Airway epithelial cell (primary cell): ENCODE results near the gene ALDOC. TPM values are rescaled to one million over a fixed set of nuclear protein-coding genes. Genes with fewer than 3 reads are reported as not detected.

ENCODE experiments used
- total RNA-seq: library from RNA; depleted of rRNA; stranded (reverse); fragments of >200 nt; gene quantifications from 2 replicates; pipeline ENCODE4 v1.2.3, GENCODE V29; 2015

Gene ALDOC
- total RNA-seq, result 109 and 131 TPM in 2 replicates

GRCh38 chr17:28576758-28577465 lies at the start of gene ALDOC:
Gene ALDOC (minus strand): TSS chr17:28576895. CDS start chr17:28575532, 1,363 bp downstream.

GRCh38 chr17:28613931-28614381 lies 37.3 kb upstream of the ALDOC start, which contains the start of gene RSKR:
Gene RSKR (minus strand): TSS chr17:28614185. CDS start chr17:28614161, 24 bp downstream.

GRCh38 chr17:28598799-28599310 lies 22.2 kb upstream of the ALDOC start, which contains the start of gene SPAG5:
Gene SPAG5 (minus strand): TSS chr17:28599025. CDS start chr17:28598946, 79 bp downstream.

DNA sequence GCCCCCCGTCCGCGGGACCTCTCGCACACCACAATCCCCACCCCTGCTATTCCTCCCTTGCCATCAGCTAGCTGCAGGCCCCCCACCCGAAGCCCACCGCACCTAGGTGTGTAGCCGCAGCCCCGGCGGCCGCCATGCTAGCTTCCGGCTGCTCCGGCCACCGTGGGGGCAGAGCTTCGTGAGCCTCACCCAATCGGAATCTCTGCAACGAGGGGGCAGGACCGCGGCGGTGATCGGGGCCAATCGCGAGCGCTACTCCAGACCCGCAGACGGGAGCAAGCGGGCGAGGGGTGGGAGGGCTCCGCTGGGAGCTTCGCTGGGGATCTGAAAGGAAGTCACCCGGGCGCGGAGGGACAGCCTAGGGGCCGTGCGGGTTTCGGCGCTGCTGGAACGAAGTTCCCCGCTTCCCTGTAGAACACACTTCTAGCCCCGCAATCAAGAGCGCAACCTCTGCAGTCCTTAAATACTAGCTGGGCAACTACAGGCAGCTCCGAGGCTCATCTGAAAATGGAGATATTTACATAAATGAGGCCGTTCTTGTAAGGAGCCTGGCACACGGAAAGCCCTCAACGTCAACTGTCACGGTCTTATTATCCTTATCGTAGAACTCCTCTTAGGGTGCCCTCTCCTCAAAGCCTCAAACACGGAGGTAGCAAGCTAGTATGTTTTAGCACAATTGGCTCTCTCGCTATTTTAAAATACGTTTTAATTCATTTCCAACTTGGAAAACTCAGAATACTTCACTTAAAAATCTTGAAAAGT lies 5.2 kb downstream of the ALDOC start, which contains the start of gene PIGS:
Gene PIGS, minus strand, starts transcription at position 164 of the 762 bp plus-strand sequence. Its CDS starts 28 bp downstream, at position 136.

GRCh38 chr17:28552176-28552999 lies 24.3 kb downstream of the ALDOC start, which contains the start of gene UNC119:
Gene UNC119 (minus strand): TSS chr17:28552624. CDS start chr17:28552557, 67 bp downstream.

Other genes with a start within 250 kb of the ALDOC start
- 17.8 and 29.9 TPM in 2 replicates for gene IFT20, start 241.4 kb downstream of the ALDOC start, total RNA-seq
- gene TNFAIP1, start 241.1 kb downstream of the ALDOC start, total RNA-seq, result 34.6 and 49.8 TPM in 2 replicates
- gene POLDIP2, start 219.4 kb downstream of the ALDOC start, total RNA-seq, result 89.2 and 96.0 TPM in 2 replicates
- gene SEBOX, start 211.7 kb downstream of the ALDOC start, total RNA-seq, result not detected in 2 replicates
- not detected in 2 replicates for gene VTN, start 206.6 kb downstream of the ALDOC start, total RNA-seq
- 0.14 and 0.21 TPM in 2 replicates for gene SARM1, start 205.2 kb downstream of the ALDOC start, total RNA-seq
- gene SLC46A1, start 170.7 kb downstream of the ALDOC start, total RNA-seq, result 2.6 and 4.8 TPM in 2 replicates
- not detected in 2 replicates for gene SLC13A2, start 103.3 kb downstream of the ALDOC start, total RNA-seq
- gene FOXN1, start 70.5 kb downstream of the ALDOC start, total RNA-seq, result 2.7 and 11.1 TPM in 2 replicates
- gene UNC119, start 24.3 kb downstream of the ALDOC start, total RNA-seq, result 34.1 and 51.9 TPM in 2 replicates
- 55.8 and 60.0 TPM in 2 replicates for gene PIGS, start 5.4 kb downstream of the ALDOC start, total RNA-seq
- 36.9 and 44.5 TPM in 2 replicates for gene SPAG5, start 22.1 kb upstream of the ALDOC start, total RNA-seq
- gene RSKR, start 37.3 kb upstream of the ALDOC start, total RNA-seq, result 0.84 and 4.4 TPM in 2 replicates
- gene BLTP2, start 68.3 kb upstream of the ALDOC start, total RNA-seq, result 104 and 127 TPM in 2 replicates
- gene SDF2, start 85.0 kb upstream of the ALDOC start, total RNA-seq, result 35.0 and 44.7 TPM in 2 replicates
- gene SUPT6H, start 85.3 kb upstream of the ALDOC start, total RNA-seq, result 18.6 and 27.9 TPM in 2 replicates
- 0.21 and 2.6 TPM in 2 replicates for gene PROCA1, start 135.0 kb upstream of the ALDOC start, total RNA-seq
- 214 and 300 TPM in 2 replicates for gene RAB34, start 141.0 kb upstream of the ALDOC start, total RNA-seq
- gene RPL23A, start 143.1 kb upstream of the ALDOC start, total RNA-seq, result 645 and 883 TPM in 2 replicates
- gene TLCD1, start 149.3 kb upstream of the ALDOC start, total RNA-seq, result 20.2 and 23.5 TPM in 2 replicates
- gene NEK8, start 151.9 kb upstream of the ALDOC start, total RNA-seq, result 1.8 and 2.4 TPM in 2 replicates
- 78.0 and 82.7 TPM in 2 replicates for gene TRAF4, start 167.1 kb upstream of the ALDOC start, total RNA-seq